ENCODE measurements around the gene PCDHA6. TPM values are rescaled to one million over a fixed set of nuclear protein-coding genes. Genes with fewer than 3 reads are reported as not detected.

The PCDHA6 gene
- total and polyA plus RNA-seq, 2 of the 4 experiments (the other 2 are of a cell fraction): 0.03 TPM; not detected in 1

Other genes starting within 250 kb of the PCDHA6 start
- gene CD14, start 194.8 kb upstream of the PCDHA6 start, total RNA-seq (2012; rRNA removed): 0.18 TPM in 1 of 2 replicates, not detected in the other
- gene CD14, start 194.8 kb upstream of the PCDHA6 start, polyA plus RNA-seq (2012; rRNA removed): 0.17 and 0.19 TPM in 2 replicates
- 4.2 and 6.6 TPM in 2 replicates for gene TMCO6, start 188.5 kb upstream of the PCDHA6 start, total RNA-seq (2012; rRNA removed)
- gene TMCO6, start 188.5 kb upstream of the PCDHA6 start, polyA plus RNA-seq (2012; rRNA removed): 7.2 and 10.6 TPM in 2 replicates
- gene NDUFA2, start 180.3 kb upstream of the PCDHA6 start, total RNA-seq (2012; rRNA removed): 20.4 and 30.0 TPM in 2 replicates
- 104 and 131 TPM in 2 replicates for gene NDUFA2, start 180.3 kb upstream of the PCDHA6 start, polyA plus RNA-seq (2012; rRNA removed)
- 137 and 143 TPM in 2 replicates for gene IK, start 180.1 kb upstream of the PCDHA6 start, total RNA-seq (2012; rRNA removed)
- 99.8 and 105 TPM in 2 replicates for gene IK, start 180.1 kb upstream of the PCDHA6 start, polyA plus RNA-seq (2012; rRNA removed)
- gene WDR55, start 163.1 kb upstream of the PCDHA6 start, total RNA-seq (2012; rRNA removed): 19.2 and 20.4 TPM in 2 replicates
- gene WDR55, start 163.1 kb upstream of the PCDHA6 start, polyA plus RNA-seq (2012; rRNA removed): 18.0 and 19.0 TPM in 2 replicates
- gene DND1, start 154.4 kb upstream of the PCDHA6 start, total RNA-seq (2012; rRNA removed): under 0.01 TPM in 2 replicates
- gene DND1, start 154.4 kb upstream of the PCDHA6 start, polyA plus RNA-seq (2012; rRNA removed): 0.63 and 0.67 TPM in 2 replicates
- 134 and 141 TPM in 2 replicates for gene HARS1, start 136.6 kb upstream of the PCDHA6 start, total RNA-seq (2012; rRNA removed)
- 89.3 and 97.6 TPM in 2 replicates for gene HARS1, start 136.6 kb upstream of the PCDHA6 start, polyA plus RNA-seq (2012; rRNA removed)
- 30.1 and 36.9 TPM in 2 replicates for gene HARS2, start 136.5 kb upstream of the PCDHA6 start, total RNA-seq (2012; rRNA removed)
- gene HARS2, start 136.5 kb upstream of the PCDHA6 start, polyA plus RNA-seq (2012; rRNA removed): 26.5 and 33.0 TPM in 2 replicates
- gene ZMAT2, start 127.5 kb upstream of the PCDHA6 start, total RNA-seq (2012; rRNA removed): 16.3 and 44.7 TPM in 2 replicates
- gene ZMAT2, start 127.5 kb upstream of the PCDHA6 start, polyA plus RNA-seq (2012; rRNA removed): 32.2 and 41.2 TPM in 2 replicates
- under 0.01 TPM in 1 of 2 replicates, not detected in the other for gene PCDHA1, start 41.8 kb upstream of the PCDHA6 start, total RNA-seq (2012; rRNA removed)
- 0.05 and 0.07 TPM in 2 replicates for gene PCDHA1, start 41.8 kb upstream of the PCDHA6 start, polyA plus RNA-seq (2012; rRNA removed)
- gene PCDHA2, start 33.1 kb upstream of the PCDHA6 start, total RNA-seq (2012; rRNA removed): not detected in 2 replicates
- gene PCDHA2, start 33.1 kb upstream of the PCDHA6 start, polyA plus RNA-seq (2012; rRNA removed): not detected in 2 replicates
- under 0.01 TPM in 2 replicates for gene PCDHA3, start 26.9 kb upstream of the PCDHA6 start, total RNA-seq (2012; rRNA removed)
- 0.03 and 0.06 TPM in 2 replicates for gene PCDHA3, start 26.9 kb upstream of the PCDHA6 start, polyA plus RNA-seq (2012; rRNA removed)
- gene PCDHA4, start 20.9 kb upstream of the PCDHA6 start, total RNA-seq (2012; rRNA removed): under 0.01 and 0.28 TPM in 2 replicates
- gene PCDHA4, start 20.9 kb upstream of the PCDHA6 start, polyA plus RNA-seq (2012; rRNA removed): 0.02 TPM in 1 of 2 replicates, not detected in the other
- gene PCDHA5, start 6.3 kb upstream of the PCDHA6 start, total RNA-seq (2012; rRNA removed): not detected in 2 replicates
- gene PCDHA5, start 6.3 kb upstream of the PCDHA6 start, polyA plus RNA-seq (2012; rRNA removed): not detected in 2 replicates
- under 0.01 and 0.18 TPM in 2 replicates for gene PCDHA7, start 6.3 kb downstream of the PCDHA6 start, total RNA-seq (2012; rRNA removed)
- gene PCDHA7, start 6.3 kb downstream of the PCDHA6 start, polyA plus RNA-seq (2012; rRNA removed): 0.10 and 0.16 TPM in 2 replicates
- under 0.01 TPM in 1 of 2 replicates, not detected in the other for gene PCDHA8, start 13.2 kb downstream of the PCDHA6 start, total RNA-seq (2012; rRNA removed)
- 0.02 TPM in 1 of 2 replicates, not detected in the other for gene PCDHA8, start 13.2 kb downstream of the PCDHA6 start, polyA plus RNA-seq (2012; rRNA removed)
- under 0.01 TPM in 2 replicates for gene PCDHA9, start 20.4 kb downstream of the PCDHA6 start, total RNA-seq (2012; rRNA removed)
- gene PCDHA9, start 20.4 kb downstream of the PCDHA6 start, polyA plus RNA-seq (2012; rRNA removed): not detected in 2 replicates
- gene PCDHA10, start 27.9 kb downstream of the PCDHA6 start, total RNA-seq (2012; rRNA removed): under 0.01 TPM in 2 replicates
- gene PCDHA10, start 27.9 kb downstream of the PCDHA6 start, polyA plus RNA-seq (2012; rRNA removed): 0.02 TPM in 1 of 2 replicates, not detected in the other
- gene PCDHA11, start 41.0 kb downstream of the PCDHA6 start, total RNA-seq (2012; rRNA removed): under 0.01 TPM in 1 of 2 replicates, not detected in the other
- gene PCDHA11, start 41.0 kb downstream of the PCDHA6 start, polyA plus RNA-seq (2012; rRNA removed): not detected in 2 replicates
- gene PCDHA12, start 47.3 kb downstream of the PCDHA6 start, total RNA-seq (2012; rRNA removed): not detected in 2 replicates
- 0.03 TPM in 1 of 2 replicates, not detected in the other for gene PCDHA12, start 47.3 kb downstream of the PCDHA6 start, polyA plus RNA-seq (2012; rRNA removed)
- gene PCDHA13, start 54.2 kb downstream of the PCDHA6 start, total RNA-seq (2012; rRNA removed): not detected in 2 replicates
- not detected in 2 replicates for gene PCDHA13, start 54.2 kb downstream of the PCDHA6 start, polyA plus RNA-seq (2012; rRNA removed)
- gene PCDHAC1, start 98.3 kb downstream of the PCDHA6 start, total RNA-seq (2012; rRNA removed): under 0.01 TPM in 1 of 2 replicates, not detected in the other
- not detected in 2 replicates for gene PCDHAC1, start 98.3 kb downstream of the PCDHA6 start, polyA plus RNA-seq (2012; rRNA removed)
- not detected in 2 replicates for gene PCDHAC2, start 138.5 kb downstream of the PCDHA6 start, total RNA-seq (2012; rRNA removed)
- gene PCDHAC2, start 138.5 kb downstream of the PCDHA6 start, polyA plus RNA-seq (2012; rRNA removed): not detected in 2 replicates
- not detected in 2 replicates for gene PCDHB1, start 223.4 kb downstream of the PCDHA6 start, total RNA-seq (2012; rRNA removed)
- gene PCDHB1, start 223.4 kb downstream of the PCDHA6 start, polyA plus RNA-seq (2012; rRNA removed): not detected in 2 replicates